BJ (cell line): Measurements from ENCODE around the gene TMEM255A. TPM values are rescaled to one million over a fixed set of nuclear protein-coding genes. Genes with fewer than 3 reads are reported as not detected.

Experiments
- CTCF ChIA-PET: fragments of 350-600 bp; formaldehyde crosslinking; extraction: SDS; loops from one replicate; lab custom pipeline; 2021; ENCODE audit warnings: antibody characterized with exemption, inconsistent platforms; lab: Yijun Ruan, JAX
- POLR2A ChIA-PET: fragments of 300-600 bp; sonication (Branson Sonifier 250); formaldehyde crosslinking; extraction: SDS; loops from one replicate; lab custom pipeline; 2021; ENCODE audit warnings: antibody characterized with exemption; lab: Charles Lee
- DNase-seq: peaks from one replicate; pipeline ENCODE4 v3.0.0-alpha.2; 2011; ENCODE audit warnings: low read depth
- H3K27me3 ChIP-seq: 2 replicates; pipeline ENCODE4 v1.6.0; 2011; ENCODE audit warnings: low read length; ENCODE audit not compliant: control insufficient read depth, insufficient read depth
- H3K36me3 ChIP-seq: 2 replicates; pipeline ENCODE4 v1.5.1; 2011; ENCODE audit warnings: low read length; ENCODE audit not compliant: control insufficient read depth, insufficient read depth
- H3K4me3 ChIP-seq: 2 replicates; pipeline ENCODE4 v1.5.1; 2011; ENCODE audit warnings: low read depth, mild to moderate bottlenecking, control low read depth, low read length
- polyA plus RNA-seq: library from polyadenylated mRNA; depleted of rRNA; stranded (reverse); fragments of >200 nt; gene quantifications from 2 replicates; pipeline ENCODE4 v1.2.3, GENCODE V29; 2011
- TF ChIP-seq, protein P1 (sequence below): IDR thresholded peaks from 2 replicates; pipeline ENCODE4 v1.5.1; 2011; ENCODE audit warnings: low read depth, mild to moderate bottlenecking, control low read depth, inconsistent platforms, low read length, moderate library complexity; ENCODE audit not compliant: insufficient read depth

The TMEM255A gene
- polyA plus RNA-seq, 1 experiment: 0.10 TPM

DNA sequence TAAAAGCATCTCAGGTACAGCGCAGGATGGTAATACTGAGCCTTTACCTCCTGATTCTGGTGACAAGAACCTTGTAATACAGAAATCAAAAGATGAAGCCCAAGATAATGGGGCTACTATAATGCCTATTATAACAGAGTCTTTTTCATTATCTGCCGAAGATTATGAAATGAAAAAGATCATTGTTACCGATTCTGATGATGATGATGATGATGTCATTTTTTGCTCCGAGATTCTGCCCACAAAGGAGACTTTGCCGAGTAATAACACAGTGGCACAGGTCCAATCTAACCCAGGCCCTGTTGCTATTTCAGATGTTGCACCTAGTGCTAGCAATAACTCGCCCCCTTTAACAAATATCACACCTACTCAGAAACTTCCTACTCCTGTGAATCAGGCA is 57.5 kb downstream of the TMEM255A start:
- CTCF ChIA-PET: no interaction called here
- Histone ChIP-seq H3K36me3 (no peaks in the 10 kb centered on the region), H3K4me3 (no peak overlapping the region), H3K27me3 (no peaks in the 10 kb centered on the region)
- TF ChIP-seq, protein P1, sequence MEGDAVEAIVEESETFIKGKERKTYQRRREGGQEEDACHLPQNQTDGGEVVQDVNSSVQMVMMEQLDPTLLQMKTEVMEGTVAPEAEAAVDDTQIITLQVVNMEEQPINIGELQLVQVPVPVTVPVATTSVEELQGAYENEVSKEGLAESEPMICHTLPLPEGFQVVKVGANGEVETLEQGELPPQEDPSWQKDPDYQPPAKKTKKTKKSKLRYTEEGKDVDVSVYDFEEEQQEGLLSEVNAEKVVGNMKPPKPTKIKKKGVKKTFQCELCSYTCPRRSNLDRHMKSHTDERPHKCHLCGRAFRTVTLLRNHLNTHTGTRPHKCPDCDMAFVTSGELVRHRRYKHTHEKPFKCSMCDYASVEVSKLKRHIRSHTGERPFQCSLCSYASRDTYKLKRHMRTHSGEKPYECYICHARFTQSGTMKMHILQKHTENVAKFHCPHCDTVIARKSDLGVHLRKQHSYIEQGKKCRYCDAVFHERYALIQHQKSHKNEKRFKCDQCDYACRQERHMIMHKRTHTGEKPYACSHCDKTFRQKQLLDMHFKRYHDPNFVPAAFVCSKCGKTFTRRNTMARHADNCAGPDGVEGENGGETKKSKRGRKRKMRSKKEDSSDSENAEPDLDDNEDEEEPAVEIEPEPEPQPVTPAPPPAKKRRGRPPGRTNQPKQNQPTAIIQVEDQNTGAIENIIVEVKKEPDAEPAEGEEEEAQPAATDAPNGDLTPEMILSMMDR: no peak
- no peak for DNase-seq
- POLR2A ChIA-PET: no interaction called here

GRCh38 chrX:120251471-120252011 is 59.7 kb downstream of the TMEM255A start:
- no peak for DNase-seq
- CTCF ChIA-PET: interaction anchor here (1.3 kb wide), 1 partner anchor 18 kb away, joined by 3 read pairs; no protein-coding TSS in a partner anchor
- Histone ChIP-seq H3K4me3 (peak overlapping the region; percentile 68), H3K27me3 (0 out of 2 replicates have a peak, but pooled peaks cover 3% of the 10 kb centered on the region), H3K36me3 (no peaks in the 10 kb centered on the region)
- TF ChIP-seq, protein P1: no peak
- POLR2A ChIA-PET: no interaction called here

DNA sequence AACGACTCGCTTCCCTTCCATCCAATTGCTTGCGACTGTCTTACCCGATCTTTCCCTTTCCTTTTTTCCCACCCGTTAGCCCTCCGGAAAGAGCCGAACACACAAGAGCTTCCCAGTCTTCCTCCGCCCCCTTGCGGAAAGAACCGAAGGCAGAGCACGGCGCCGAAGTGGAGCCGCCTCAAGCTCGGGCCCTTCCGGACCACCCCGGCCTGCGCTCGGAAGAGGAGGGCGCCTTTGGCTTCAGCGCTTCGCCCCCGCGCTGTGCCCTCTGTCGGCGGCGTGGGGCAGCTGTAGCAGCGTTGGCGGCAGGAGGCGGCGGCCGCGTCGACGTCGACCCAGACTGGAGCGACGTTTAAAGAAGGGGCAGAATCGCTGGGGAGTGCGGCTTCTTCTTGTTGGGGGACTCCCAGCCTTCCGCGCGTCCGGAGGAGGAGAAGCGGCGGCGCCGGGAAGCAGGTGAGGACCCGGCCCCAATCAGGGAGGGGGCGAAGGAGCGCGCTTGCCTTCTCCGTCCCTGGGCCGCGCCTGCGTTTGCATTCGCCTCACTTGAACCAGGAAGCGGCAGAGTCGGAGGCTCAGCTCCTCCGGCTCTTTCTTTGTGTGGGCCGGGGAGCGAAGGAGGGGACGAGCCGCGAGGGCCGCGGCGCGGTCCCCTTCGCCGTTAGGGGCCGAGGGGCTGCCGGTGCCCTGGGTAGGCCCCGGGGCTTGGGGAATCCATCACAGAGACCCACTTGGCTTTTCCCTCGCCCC is 60.6 kb downstream of the TMEM255A start, which contains the start of gene ZBTB33:
Gene ZBTB33 (plus strand): TSS at position 291 of the 750 bp plus-strand sequence. CDS start 2,604 bp downstream, outside the sequence.
- peak; percentile 70 for DNase-seq
- Histone ChIP-seq H3K27me3 (0 out of 2 replicates have a peak, but pooled peaks cover 3% of the 10 kb centered on the region), H3K4me3 (peak within 1 kb of the TSS; percentile 68), H3K36me3 (no peaks in the 10 kb centered on the region)
- ChIA-PET POLR2A (interaction anchor here (0.6 kb wide), 1 partner anchor 249 kb away, joined by 11 read pairs; no protein-coding TSS in a partner anchor), CTCF (interaction anchor here (1.1 to 1.3 kb wide), 2 partner anchors 19 to 200 kb away, joined by 3 read pairs; no protein-coding TSS in a partner anchor)
- TF ChIP-seq, protein P1: peak; percentile 67

DNA sequence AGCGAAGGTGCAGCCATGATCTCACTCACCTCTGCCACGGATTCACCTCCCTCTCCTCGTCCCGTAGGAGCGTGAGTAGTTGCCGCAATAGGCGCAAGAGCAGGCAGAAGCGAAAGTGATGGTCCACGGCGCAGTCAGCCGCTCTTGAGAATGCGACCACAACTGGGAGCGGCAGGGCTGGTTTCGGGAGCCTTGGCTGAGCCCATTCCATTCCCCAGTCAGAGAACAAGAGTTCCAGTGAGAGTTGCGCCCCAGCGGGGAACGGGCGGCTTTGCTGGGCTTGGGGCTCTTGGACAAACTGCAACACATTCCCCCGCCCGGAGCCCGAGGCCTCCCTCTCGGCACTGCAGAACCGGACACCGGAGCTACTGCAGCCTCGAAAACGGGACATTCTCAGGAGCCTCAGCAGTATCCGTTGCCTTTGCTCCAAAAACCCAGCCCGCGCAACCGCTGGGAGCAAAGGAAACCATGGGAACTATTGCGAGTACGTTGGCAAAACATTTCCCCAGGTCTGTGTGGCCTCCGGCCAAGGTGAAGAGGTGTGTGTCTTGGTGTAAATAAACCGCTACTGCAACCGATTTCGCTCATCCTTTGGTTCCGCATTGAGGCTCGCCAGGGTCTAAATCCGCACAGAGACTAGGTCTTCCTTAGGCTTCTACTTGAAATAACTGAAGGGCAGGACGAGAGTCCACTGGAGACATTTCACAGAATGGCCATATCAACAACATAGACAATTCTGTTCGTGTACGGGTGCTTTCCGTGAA is 66.3 kb downstream of the TMEM255A start:
- no peak for DNase-seq
- 0 out of 2 replicates have a peak, but pooled peaks cover 3% of the 10 kb centered on the region for H3K27me3 ChIP-seq
- H3K36me3 ChIP-seq: no peaks in the 10 kb centered on the region
- ChIA-PET POLR2A (no interaction called here), CTCF (no interaction called here)
- TF ChIP-seq, protein P1: no peak
- H3K4me3 ChIP-seq: peak overlapping the region; percentile 64

DNA sequence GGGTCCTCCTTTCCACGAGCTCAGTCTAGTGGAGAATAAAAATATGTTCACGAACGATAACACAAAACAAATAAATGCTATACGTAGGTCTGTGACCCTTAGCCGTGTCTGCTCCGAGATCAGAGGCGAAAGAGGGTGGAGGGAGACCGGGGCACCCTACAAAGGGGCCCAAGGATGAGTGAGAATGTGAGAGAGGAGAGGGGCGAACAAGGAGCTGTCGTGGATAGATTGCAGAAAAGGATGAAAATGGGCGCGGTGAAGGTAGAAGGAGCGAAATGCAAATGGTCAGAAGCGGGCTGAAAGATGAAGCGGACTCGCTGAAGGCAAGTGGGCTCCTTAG is 66.9 kb downstream of the TMEM255A start:
- no peaks in the 10 kb centered on the region for H3K36me3 ChIP-seq
- CTCF ChIA-PET: no interaction called here
- 0 out of 2 replicates have a peak, but pooled peaks cover 3% of the 10 kb centered on the region for H3K27me3 ChIP-seq
- TF ChIP-seq, protein P1: no peak
- no peak for DNase-seq
- peak overlapping the region; percentile 64 for H3K4me3 ChIP-seq
- POLR2A ChIA-PET: no interaction called here
